Psoas muscle (tissue), 8 donors: Measurements from ENCODE around the gene PRSS21. TPM values are rescaled to one million over a fixed set of nuclear protein-coding genes. Genes with fewer than 3 reads are reported as not detected.
A peak's percentile ranks its signal among the peaks of the same experiment; 100 is the strongest.

Source experiments
- ATAC-seq, 4 donors: fragments of 200-7000 bp; cut with Tn5 transposase; one replicate each; pipeline ENCODE4 v1.9.1; 2020; ENCODE audit warnings: moderate library complexity in 3 of 4, mild to moderate bottlenecking in 2 of 4
- DNase-seq, 2 donors: peaks; one replicate each; pipeline ENCODE4 v3.0.0-alpha.2; 2020
- H3K27ac ChIP-seq: fragments of 200-600 bp; one replicate; pipeline ENCODE4 v1.8.0; 2022
- H3K27me3 ChIP-seq, 3 donors: fragments of 200-600 bp in 1 of 3; one replicate each; pipeline versions ENCODE4 v1.6.1 to v1.8.0; 2013 to 2022; ENCODE audit warnings: low read length in 2 of 3, mild to moderate bottlenecking in 2 of 3, moderate library complexity in 1 of 3; ENCODE audit not compliant: insufficient read depth in 3 of 3
- H3K36me3 ChIP-seq, 2 donors: fragments of 200-600 bp in 1 of 2; one replicate each; pipeline versions ENCODE4 v1.6.1 to v1.8.0; 2013 to 2022; ENCODE audit warnings: low read depth in 1 of 2, mild to moderate bottlenecking in 1 of 2, moderate library complexity in 1 of 2; ENCODE audit not compliant: insufficient read depth in 1 of 2
- H3K4me1 ChIP-seq: fragments of 200-600 bp; one replicate; pipeline ENCODE4 v1.8.0; 2022
- H3K4me3 ChIP-seq: fragments of 200-600 bp; one replicate; pipeline ENCODE4 v1.8.0; 2022; ENCODE audit warnings: mild to moderate bottlenecking
- H3K9me3 ChIP-seq: fragments of 200-600 bp; one replicate; pipeline ENCODE4 v1.8.0; 2022
- CTCF ChIP-seq: fragments of 200-600 bp; IDR thresholded peaks from one replicate; pipeline ENCODE4 v1.8.0; 2022; ENCODE audit warnings: antibody characterized with exemption
- WGBS, 3 donors: extraction: QIAGEN DNeasy Blood & Tissue Kit; methylation state at CpG; one replicate each; pipeline versions ENCODE4 v1.1.6 to v1.1.7; 2013; 5-methylcytosine and 5-hydroxymethylcytosine counted together
- intact Hi-C, 2 donors: fragments of 100-400 bp; cut with DNase I; formaldehyde crosslinking; loops; one replicate each; pipeline versions ENCODE4 v1.11.0 to v1.14.2; 2022
- polyA plus RNA-seq, 3 donors: library from polyadenylated mRNA; stranded (reverse); fragments of 200-250 nt; gene quantifications; one replicate each; pipeline ENCODE4 v1.2.3, GENCODE V29; 2013
- total RNA-seq, 4 donors: library from RNA; stranded (reverse); fragmentation: NEBNext Ultra II Directional in 2 of 4; extraction: Animal tissue kit (Norgen Biotek cat#: 25700) in 2 of 4; gene quantifications; one replicate each; pipeline versions ENCODE4 v1.2.1 to v1.2.4, GENCODE V29; 2021 to 2023
- donor health status: healthy with polysubstance abuse.
- donor health status: DM: no; HTN: no; CAD: no; lungs with moderate emphysema.
- donor health status: Bipolar disorder and iron deficiency.
- donor health status: healthy.
- donor health status: DM: yes; HTN: yes; CAD: no.
- donor health status: DM: no; HTN: no; CAD: no.
- donor health status: DM: no; HTN: no; CAD: no.
- donor health status: DM: yes; HTN: yes; CAD: no.

Gene PRSS21
- total and polyA plus RNA-seq, 7 donors: 0.05 to 0.20 (median 0.10) TPM; not detected in 4

- no peaks in the 10 kb centered on the region for H3K4me1 ChIP-seq
Measured at GRCh38 chr16:2828521-2828840, 11.4 kb downstream of the PRSS21 start.

DNA sequence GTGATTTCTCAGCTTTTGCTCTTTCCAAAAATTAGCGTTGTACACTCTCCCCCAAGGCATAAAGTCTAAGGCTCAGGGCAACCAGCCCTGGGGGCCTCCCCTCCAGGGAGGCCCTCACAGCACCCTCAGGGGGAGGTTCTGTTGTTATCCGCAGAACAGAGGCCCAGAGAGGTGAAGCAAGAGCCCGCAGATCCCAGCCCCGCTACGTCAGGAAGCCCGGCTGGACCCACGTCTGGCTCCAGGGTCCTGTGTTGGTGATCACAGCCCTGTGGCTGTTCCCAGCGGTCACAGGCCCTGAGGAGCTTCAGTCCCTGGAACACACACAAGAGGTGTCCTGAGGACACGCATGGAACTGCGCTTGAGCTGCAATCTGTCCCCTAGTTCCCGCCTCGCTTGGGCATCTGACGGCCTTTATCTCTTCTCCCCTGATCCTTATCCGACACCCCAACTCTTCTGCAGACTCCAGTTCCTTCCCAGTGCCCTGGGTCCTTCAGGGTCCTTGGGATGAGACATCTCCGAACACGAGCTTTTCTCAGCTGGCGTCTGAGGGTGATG is 11.9 kb downstream of the PRSS21 start:
- TF ChIP-seq CTCF: no peak
- 80 to 81% (median 80%) methylated on average over 17 of the region's 17 CpGs for WGBS, 3 donors
- no peaks in the 10 kb centered on the region for H3K36me3 ChIP-seq
- H3K27me3 ChIP-seq: peaks cover 0 to 31% (median 3%) of the 10 kb centered on the region in 3 donors
- H3K4me1 ChIP-seq: no peaks in the 10 kb centered on the region
- intact Hi-C loops: no loop called here
- no peak for ATAC-seq
- no peak overlapping the region for H3K4me3 ChIP-seq
- no peaks in the 10 kb centered on the region for H3K9me3 ChIP-seq
- peak in 1 of 2 donors; percentile 40 for DNase-seq
- H3K27ac ChIP-seq: no peak overlapping the region

More at GRCh38 chr16:2828521-2828840, 11.4 kb downstream of the PRSS21 start:
- Histone ChIP-seq H3K9me3 (no peaks in the 10 kb centered on the region), H3K27me3 (peaks cover 0 to 28% (median 3%) of the 10 kb centered on the region in 3 donors), H3K36me3 (no peaks in the 10 kb centered on the region), H3K4me3 (no peak overlapping the region), H3K27ac (no peak overlapping the region)
- DNase-seq: peak in 1 of 2 donors; percentile 28
- no peak for TF ChIP-seq CTCF
- WGBS, 3 donors: 82 to 90% (median 88%) methylated on average over 8 of the region's 8 CpGs
- no peak for ATAC-seq
- intact Hi-C loops: no loop called here

- Histone ChIP-seq H3K4me1 (no peaks in the 10 kb centered on the region), H3K4me3 (no peak within 1 kb of the TSS), H3K36me3 (no peaks in the 10 kb centered on the region), H3K27ac (no peak within 1 kb of the TSS), H3K9me3 (no peaks in the 10 kb centered on the region), H3K27me3 (peaks cover 0 to 32% (median 3%) of the 10 kb centered on the region in 3 donors)
- DNase-seq (peak in 1 of 2 donors; percentile 48), ATAC-seq (no peak)
- 65 to 69% (median 68%) methylated on average over 31 to 32 of the region's 32 CpGs for WGBS, 3 donors
- no peak for TF ChIP-seq CTCF
- intact Hi-C loops: no loop called here
Measured at GRCh38 chr16:2829501-2830354, 12.7 kb downstream of the PRSS21 start, which contains the start of gene ZG16B. Gene ZG16B (plus strand): TSS chr16:2830303. CDS start chr16:2830442, 139 bp downstream.

- no peak overlapping the region for H3K27ac ChIP-seq
- H3K36me3 ChIP-seq: no peaks in the 10 kb centered on the region
- no peak for ATAC-seq
- DNase-seq: no peak
- H3K4me1 ChIP-seq: no peaks in the 10 kb centered on the region
- no peak for TF ChIP-seq CTCF
- WGBS, 3 donors: 71 to 89% (median 77%) methylated on average over 5 of the region's 5 CpGs
- no peaks in the 10 kb centered on the region for H3K9me3 ChIP-seq
- H3K27me3 ChIP-seq: peaks cover 0 to 32% (median 3%) of the 10 kb centered on the region in 3 donors
- intact Hi-C loops: no loop called here
- no peak overlapping the region for H3K4me3 ChIP-seq
Measured at GRCh38 chr16:2830355-2830695, 13.3 kb downstream of the PRSS21 start.
